HEK293 (cell line): Measurements from ENCODE around the gene LPP.

ENCODE experiments used
- CTCF ChIP-seq: fragments of 450-650 bp; formaldehyde crosslinking; IDR thresholded peaks from 2 replicates; pipeline ENCODE4 v1.5.1; 2016; ENCODE audit warnings: missing biosample characterization, missing genetic modification characterization
- PATZ1 ChIP-seq: fragments of 450-650 bp; formaldehyde crosslinking; IDR thresholded peaks from 2 replicates; pipeline ENCODE4 v1.5.1; 2016; ENCODE audit warnings: missing biosample characterization, missing genetic modification characterization
- YY2 ChIP-seq: fragments of 450-650 bp; formaldehyde crosslinking; IDR thresholded peaks from 2 replicates; pipeline ENCODE4 v1.5.1; 2016; ENCODE audit warnings: missing biosample characterization, missing genetic modification characterization
- ZBTB1 ChIP-seq: fragments of 450-650 bp; formaldehyde crosslinking; IDR thresholded peaks from 2 replicates; pipeline ENCODE4 v1.5.1; 2016; ENCODE audit warnings: missing biosample characterization, missing genetic modification characterization
- ZBTB7A ChIP-seq: fragments of 450-650 bp; formaldehyde crosslinking; IDR thresholded peaks from 2 replicates; pipeline ENCODE4 v1.5.1; 2016; ENCODE audit warnings: low read depth, missing biosample characterization, missing genetic modification characterization
- ZNF214 ChIP-seq: fragments of 450-650 bp; formaldehyde crosslinking; IDR thresholded peaks from 2 replicates; pipeline ENCODE4 v1.5.1; 2017; ENCODE audit warnings: missing biosample characterization, mild to moderate bottlenecking, missing genetic modification characterization, borderline replicate concordance
- ZNF248 ChIP-seq: fragments of 450-650 bp; formaldehyde crosslinking; IDR thresholded peaks from 2 replicates; pipeline ENCODE4 v1.5.1; 2017; ENCODE audit warnings: missing biosample characterization, missing genetic modification characterization
- ZNF394 ChIP-seq: fragments of 450-650 bp; formaldehyde crosslinking; IDR thresholded peaks from 2 replicates; pipeline ENCODE4 v1.5.1; 2016; ENCODE audit warnings: missing biosample characterization, missing genetic modification characterization, mild to moderate bottlenecking, moderate library complexity, borderline replicate concordance
- ZNF621 ChIP-seq: fragments of 450-650 bp; formaldehyde crosslinking; IDR thresholded peaks from 2 replicates; pipeline ENCODE4 v1.5.1; 2017; ENCODE audit warnings: missing biosample characterization, missing genetic modification characterization
- ZNF76 ChIP-seq: fragments of 450-650 bp; formaldehyde crosslinking; IDR thresholded peaks from 2 replicates; pipeline ENCODE4; 2016; ENCODE audit warnings: low read depth, missing biosample characterization, missing genetic modification characterization, borderline replicate concordance
- ZNF785 ChIP-seq: fragments of 450-650 bp; formaldehyde crosslinking; IDR thresholded peaks from 2 replicates; pipeline ENCODE4 v1.5.1; 2016; ENCODE audit warnings: missing biosample characterization, missing genetic modification characterization

GRCh38 chr3:188689101-188689574 lies 535.2 kb downstream of the LPP start:
- TF ChIP-seq ZNF248 (tag by site-specific recombination) (no peak), CTCF (tag by site-specific recombination) (no peak), YY2 (tag by site-specific recombination) (no peak), ZBTB1 (no peak), ZNF785 (tag by site-specific recombination) (no peak), ZNF394 (tag by site-specific recombination) (no peak), ZNF621 (no peak), ZNF76 (tag by site-specific recombination) (no peak), PATZ1 (tag by site-specific recombination) (no peak), ZBTB7A (no peak), ZNF214 (tag by site-specific recombination) (no peak)
